ENCODE measurements around the gene SPRED2. TPM values are rescaled to one million over a fixed set of nuclear protein-coding genes. Genes with fewer than 3 reads are reported as not detected.

The SPRED2 gene
- total RNA-seq, 2 experiments from 2014 or later = 5.9 to 6.7 TPM

DNA sequence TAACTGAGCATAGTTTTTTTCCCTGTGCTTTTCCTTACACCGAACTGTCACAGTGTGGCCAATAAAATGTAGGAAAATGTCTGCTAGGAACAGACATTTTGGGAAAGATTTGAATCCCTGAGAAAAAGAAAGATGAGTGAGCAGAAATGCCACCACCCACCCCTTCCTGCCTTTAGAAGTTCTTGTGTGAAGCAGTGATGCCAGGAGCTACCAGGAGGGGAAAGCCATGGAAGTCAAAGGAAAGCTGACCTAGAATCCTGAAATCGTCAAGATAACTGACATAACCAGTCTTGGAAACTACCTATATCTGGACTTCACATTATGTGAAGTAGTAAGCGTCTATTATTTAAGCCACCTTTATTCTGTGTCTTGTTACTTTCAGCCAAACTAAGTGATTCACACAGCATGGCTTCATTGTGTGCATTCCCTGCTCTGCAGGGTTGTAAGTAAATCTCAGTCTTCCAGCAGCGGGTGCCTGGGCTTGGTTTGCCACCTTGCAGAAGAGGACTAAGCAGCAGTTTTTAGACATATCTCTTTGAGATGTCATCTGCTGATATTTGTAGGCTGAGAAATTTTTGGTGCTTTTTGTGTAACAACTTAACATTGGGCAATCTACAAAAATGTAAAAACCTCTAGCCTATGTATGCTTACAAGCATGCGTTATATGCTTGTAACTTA, 11.2 kb upstream of the SPRED2 start:
- Mint-ChIP-seq H3K27ac (no peak overlapping the region), H3K4me1 (ENCODE audit: low read depth) (no peaks in the 10 kb centered on the region), H3K36me3 (ENCODE audit: low read depth) (no peaks in the 10 kb centered on the region), H3K27me3 (peaks cover 18% of the 10 kb centered on the region), H3K4me3 (no peak overlapping the region), H3K9me3 (no peaks in the 10 kb centered on the region)
- ChIA-PET CTCF (no interaction called here), POLR2A (no interaction called here)
- DNase-seq (no peak), ATAC-seq (no peak)
- intact Hi-C loops (cut with micrococcal nuclease) = no loop called here
- TF ChIP-seq, protein P1, sequence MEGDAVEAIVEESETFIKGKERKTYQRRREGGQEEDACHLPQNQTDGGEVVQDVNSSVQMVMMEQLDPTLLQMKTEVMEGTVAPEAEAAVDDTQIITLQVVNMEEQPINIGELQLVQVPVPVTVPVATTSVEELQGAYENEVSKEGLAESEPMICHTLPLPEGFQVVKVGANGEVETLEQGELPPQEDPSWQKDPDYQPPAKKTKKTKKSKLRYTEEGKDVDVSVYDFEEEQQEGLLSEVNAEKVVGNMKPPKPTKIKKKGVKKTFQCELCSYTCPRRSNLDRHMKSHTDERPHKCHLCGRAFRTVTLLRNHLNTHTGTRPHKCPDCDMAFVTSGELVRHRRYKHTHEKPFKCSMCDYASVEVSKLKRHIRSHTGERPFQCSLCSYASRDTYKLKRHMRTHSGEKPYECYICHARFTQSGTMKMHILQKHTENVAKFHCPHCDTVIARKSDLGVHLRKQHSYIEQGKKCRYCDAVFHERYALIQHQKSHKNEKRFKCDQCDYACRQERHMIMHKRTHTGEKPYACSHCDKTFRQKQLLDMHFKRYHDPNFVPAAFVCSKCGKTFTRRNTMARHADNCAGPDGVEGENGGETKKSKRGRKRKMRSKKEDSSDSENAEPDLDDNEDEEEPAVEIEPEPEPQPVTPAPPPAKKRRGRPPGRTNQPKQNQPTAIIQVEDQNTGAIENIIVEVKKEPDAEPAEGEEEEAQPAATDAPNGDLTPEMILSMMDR (IDR thresholded peaks at IDR 0.05) = no peak

DNA sequence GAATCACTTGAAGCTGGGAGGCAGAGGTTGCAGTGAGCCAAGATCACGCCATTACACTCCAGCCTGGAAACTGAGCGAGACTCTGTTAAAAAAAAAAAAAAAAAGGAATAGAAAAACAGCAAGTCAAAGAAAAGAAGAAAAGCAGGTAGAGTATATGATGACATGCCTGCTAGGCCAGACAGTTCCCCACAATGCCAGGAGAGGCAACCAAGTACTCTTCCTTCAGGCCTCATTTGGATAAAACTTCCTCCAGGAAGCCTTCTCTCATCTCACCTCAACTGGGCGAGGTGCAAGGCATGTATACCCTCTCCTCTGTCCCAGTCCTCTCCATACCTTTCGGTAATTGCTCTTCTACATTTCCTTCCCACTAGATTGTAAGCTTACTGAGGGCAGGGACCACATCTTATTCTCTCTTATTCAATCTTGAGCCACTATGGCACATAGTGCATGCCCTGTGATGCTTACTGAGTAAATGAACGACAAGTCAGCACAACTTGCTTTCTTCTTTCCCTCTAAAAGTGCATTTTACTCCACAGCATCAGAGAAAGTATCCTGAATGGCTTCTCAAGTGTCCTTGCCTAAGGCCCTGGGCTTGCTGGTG, 10.1 kb upstream of the SPRED2 start:
- ChIA-PET CTCF (no interaction called here), POLR2A (no interaction called here)
- Mint-ChIP-seq H3K36me3 (ENCODE audit: low read depth) (no peaks in the 10 kb centered on the region), H3K27ac (no peak overlapping the region), H3K4me3 (no peak overlapping the region), H3K27me3 (peaks cover 28% of the 10 kb centered on the region), H3K9me3 (no peaks in the 10 kb centered on the region), H3K4me1 (ENCODE audit: low read depth) (peaks cover under 1% of the 10 kb centered on the region)
- no peak for DNase-seq
- no peak for ATAC-seq
- TF ChIP-seq, protein P1 (IDR thresholded peaks at IDR 0.05) = no peak
- intact Hi-C loops (cut with micrococcal nuclease) = no loop called here

- H3K4me1 Mint-ChIP-seq (ENCODE audit: low read depth) = peaks cover 18% of the 10 kb centered on the region
- ChIA-PET POLR2A (interaction anchor here (1.3 to 2.9 kb wide), 2 partner anchors 21 to 138 kb away, joined by 3 to 11 read pairs; no protein-coding TSS in a partner anchor), CTCF (interaction anchor here (1.2 to 1.9 kb wide), 3 partner anchors 12 to 118 kb away, joined by 3 to 5 read pairs (median 5); no protein-coding TSS in a partner anchor)
- ATAC-seq (no peak), DNase-seq (no peak)
- no peak overlapping the region for H3K27ac Mint-ChIP-seq
- H3K36me3 Mint-ChIP-seq (ENCODE audit: low read depth) = no peaks in the 10 kb centered on the region
- no peaks in the 10 kb centered on the region for H3K9me3 Mint-ChIP-seq
- TF ChIP-seq, protein P1 (IDR thresholded peaks at IDR 0.05) = no peak
- H3K27me3 Mint-ChIP-seq = peaks cover 49% of the 10 kb centered on the region
- intact Hi-C loops (cut with micrococcal nuclease) = loop anchor here (5.0 kb wide), 1 partner anchor 136 kb away; no protein-coding TSS in a partner anchor
- H3K4me3 Mint-ChIP-seq = no peak overlapping the region
These were observed 5.9 kb upstream of the SPRED2 start for GRCh38 chr2:65438137-65438899.

GRCh38 chr2:65437392-65438135, 5.2 kb upstream of the SPRED2 start:
- CTCF ChIA-PET = interaction anchor here (1.0 to 1.2 kb wide), 5 partner anchors 11 to 117 kb away, joined by 3 to 5 read pairs (median 3); no protein-coding TSS in a partner anchor
- intact Hi-C loops (cut with micrococcal nuclease) = loop anchor here (5.0 kb wide), 1 partner anchor 135 kb away; no protein-coding TSS in a partner anchor
- TF ChIP-seq, protein P1 (IDR thresholded peaks at IDR 0.05) = no peak
- Mint-ChIP-seq H3K27ac (no peak overlapping the region), H3K36me3 (ENCODE audit: low read depth) (no peaks in the 10 kb centered on the region), H3K4me3 (peak overlapping the region; percentile 81), H3K9me3 (no peaks in the 10 kb centered on the region), H3K4me1 (ENCODE audit: low read depth) (peaks cover 18% of the 10 kb centered on the region), H3K27me3 (peaks cover 53% of the 10 kb centered on the region)
- DNase-seq (no peak), ATAC-seq (no peak)
- POLR2A ChIA-PET = interaction anchor here (0.8 to 2.9 kb wide), 6 partner anchors 10 to 137 kb away, joined by 3 to 11 read pairs (median 3); no protein-coding TSS in a partner anchor

Measured in activated CD8-positive, alpha-beta T cell treated with anti-CD3 and anti-CD28 coated beads for 36 hours (primary cell).